ENCODE measurements around the gene PTPRN2. TPM values are rescaled to one million over a fixed set of nuclear protein-coding genes. Genes with fewer than 3 reads are reported as not detected.

The PTPRN2 gene
- total RNA-seq, 2 experiments from 2014 or later = 0.70 TPM; not detected in 1

DNA sequence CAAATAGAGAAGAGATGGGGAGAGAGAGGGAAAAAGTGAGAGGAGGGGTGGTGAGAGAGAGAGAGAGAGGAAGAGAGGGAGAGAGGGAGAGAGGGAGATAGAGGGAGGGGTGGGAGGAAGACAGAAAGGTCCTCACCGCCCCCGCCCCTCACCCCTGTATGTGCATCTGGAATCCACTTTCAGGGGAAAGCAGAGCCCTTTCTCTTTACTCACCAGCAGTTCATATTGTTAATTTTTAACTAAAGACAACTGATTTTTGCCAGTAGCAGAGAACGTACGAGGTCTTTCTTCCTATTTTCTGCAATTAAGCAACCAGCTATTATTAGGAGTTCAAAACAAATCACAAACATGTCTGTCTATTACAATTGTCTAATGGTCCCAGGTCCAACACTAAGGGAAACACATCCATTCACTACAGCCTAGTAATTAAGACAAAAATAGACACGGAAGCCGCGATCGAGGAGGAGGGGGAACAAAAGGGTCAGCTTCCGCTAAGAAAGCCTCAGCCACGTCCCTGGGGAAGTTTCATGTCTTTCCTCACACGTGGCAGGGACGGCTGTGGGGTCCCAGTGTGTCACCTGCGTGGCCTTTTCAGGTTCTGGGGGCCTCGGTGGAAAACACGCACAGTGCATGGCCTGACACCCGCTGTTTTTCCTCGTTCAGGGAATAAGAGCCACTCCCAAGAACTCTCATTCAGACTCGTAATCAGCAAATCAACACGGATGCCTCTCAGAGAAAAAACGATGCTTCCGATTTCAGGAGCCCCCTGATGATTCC, 572.0 kb downstream of the PTPRN2 start:
- no TSS peak for BruUV-seq (replicated peaks)
- TF ChIP-seq, protein P1, sequence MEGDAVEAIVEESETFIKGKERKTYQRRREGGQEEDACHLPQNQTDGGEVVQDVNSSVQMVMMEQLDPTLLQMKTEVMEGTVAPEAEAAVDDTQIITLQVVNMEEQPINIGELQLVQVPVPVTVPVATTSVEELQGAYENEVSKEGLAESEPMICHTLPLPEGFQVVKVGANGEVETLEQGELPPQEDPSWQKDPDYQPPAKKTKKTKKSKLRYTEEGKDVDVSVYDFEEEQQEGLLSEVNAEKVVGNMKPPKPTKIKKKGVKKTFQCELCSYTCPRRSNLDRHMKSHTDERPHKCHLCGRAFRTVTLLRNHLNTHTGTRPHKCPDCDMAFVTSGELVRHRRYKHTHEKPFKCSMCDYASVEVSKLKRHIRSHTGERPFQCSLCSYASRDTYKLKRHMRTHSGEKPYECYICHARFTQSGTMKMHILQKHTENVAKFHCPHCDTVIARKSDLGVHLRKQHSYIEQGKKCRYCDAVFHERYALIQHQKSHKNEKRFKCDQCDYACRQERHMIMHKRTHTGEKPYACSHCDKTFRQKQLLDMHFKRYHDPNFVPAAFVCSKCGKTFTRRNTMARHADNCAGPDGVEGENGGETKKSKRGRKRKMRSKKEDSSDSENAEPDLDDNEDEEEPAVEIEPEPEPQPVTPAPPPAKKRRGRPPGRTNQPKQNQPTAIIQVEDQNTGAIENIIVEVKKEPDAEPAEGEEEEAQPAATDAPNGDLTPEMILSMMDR (conservative IDR thresholded peaks at IDR 0.05; ENCODE audit: low read length) = no peak
- no peak for TF ChIP-seq EZH2phosphoT487 (IDR thresholded peaks at IDR 0.05; ENCODE audit: borderline replicate concordance, low read depth, low read length)
- no peaks in the 10 kb centered on the region for H3K4me1 ChIP-seq (ENCODE audit: insufficient read depth, low read length, poor library complexity, severe bottlenecking)
- no peak overlapping the region for H3K27ac ChIP-seq (ENCODE audit: low read depth, low read length, poor library complexity, severe bottlenecking)
- DNase-seq (ENCODE audit: low spot score) = no peak
- H3K9me2 ChIP-seq (ENCODE audit: insufficient read depth, low read length) = no peaks in the 10 kb centered on the region
- H3K4me3 ChIP-seq (ENCODE audit: low read depth, low read length, poor library complexity, severe bottlenecking) = no peak overlapping the region
- H4K20me1 ChIP-seq (ENCODE audit: insufficient read depth, low read length) = no peaks in the 10 kb centered on the region
- no peak overlapping the region for H3K4me2 ChIP-seq (ENCODE audit: low read length)
- ChIA-PET CTCF (ENCODE audit: unreplicated experiment) (no interaction called here), POLR2A (interaction anchor here (0.5 kb wide), 1 partner anchor 880 kb away, joined by 4 read pairs; no protein-coding TSS in a partner anchor)
- H3K36me3 ChIP-seq (ENCODE audit: insufficient read depth, low read length) = no peaks in the 10 kb centered on the region
- H2AFZ ChIP-seq (ENCODE audit: low read length) = no peak overlapping the region
- no peaks in the 10 kb centered on the region for H3K9me3 ChIP-seq (ENCODE audit: low read length)
- H3K79me2 ChIP-seq (ENCODE audit: insufficient read depth, low read depth, low read length) = no peaks in the 10 kb centered on the region
- intact Hi-C loops (cut with micrococcal nuclease; ENCODE audit: unreplicated experiment) = no loop called here

DNA sequence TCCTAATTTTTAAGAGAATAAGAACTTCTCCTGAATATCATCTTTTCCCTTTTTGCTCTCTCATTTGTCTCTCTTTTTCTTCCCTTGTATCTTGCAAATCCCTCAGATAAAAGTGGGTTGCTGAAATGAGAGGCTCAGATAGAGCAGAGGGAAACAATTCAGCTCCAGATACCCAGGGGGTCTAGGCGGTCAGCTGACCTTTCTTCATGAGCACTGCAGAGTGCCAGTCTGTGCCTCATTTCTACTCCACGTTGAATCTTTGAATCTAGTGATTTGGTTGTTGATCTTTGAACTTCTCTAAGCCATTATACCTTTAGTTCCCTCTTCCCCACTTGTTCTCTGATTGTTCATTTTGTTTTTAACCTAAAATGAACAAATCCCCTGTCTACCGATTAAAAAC, 572.6 kb downstream of the PTPRN2 start:
- H3K79me2 ChIP-seq (ENCODE audit: insufficient read depth, low read depth, low read length) = no peaks in the 10 kb centered on the region
- DNase-seq (ENCODE audit: low spot score) = no peak
- no peaks in the 10 kb centered on the region for H3K4me1 ChIP-seq (ENCODE audit: insufficient read depth, low read length, poor library complexity, severe bottlenecking)
- ChIA-PET POLR2A (interaction anchor here (0.5 kb wide), 1 partner anchor 880 kb away, joined by 4 read pairs; no protein-coding TSS in a partner anchor), CTCF (ENCODE audit: unreplicated experiment) (no interaction called here)
- no peaks in the 10 kb centered on the region for H4K20me1 ChIP-seq (ENCODE audit: insufficient read depth, low read length)
- H3K4me3 ChIP-seq (ENCODE audit: low read depth, low read length, poor library complexity, severe bottlenecking) = no peak overlapping the region
- BruUV-seq (replicated peaks) = no TSS peak
- H3K9me3 ChIP-seq (ENCODE audit: low read length) = no peaks in the 10 kb centered on the region
- intact Hi-C loops (cut with micrococcal nuclease; ENCODE audit: unreplicated experiment) = no loop called here
- TF ChIP-seq, protein P1 (conservative IDR thresholded peaks at IDR 0.05; ENCODE audit: low read length) = no peak
- TF ChIP-seq EZH2phosphoT487 (IDR thresholded peaks at IDR 0.05; ENCODE audit: borderline replicate concordance, low read depth, low read length) = no peak
- no peaks in the 10 kb centered on the region for H3K36me3 ChIP-seq (ENCODE audit: insufficient read depth, low read length)
- no peak overlapping the region for H2AFZ ChIP-seq (ENCODE audit: low read length)
- no peak overlapping the region for H3K4me2 ChIP-seq (ENCODE audit: low read length)
- H3K9me2 ChIP-seq (ENCODE audit: insufficient read depth, low read length) = no peaks in the 10 kb centered on the region
- no peak overlapping the region for H3K27ac ChIP-seq (ENCODE audit: low read depth, low read length, poor library complexity, severe bottlenecking)

DNA sequence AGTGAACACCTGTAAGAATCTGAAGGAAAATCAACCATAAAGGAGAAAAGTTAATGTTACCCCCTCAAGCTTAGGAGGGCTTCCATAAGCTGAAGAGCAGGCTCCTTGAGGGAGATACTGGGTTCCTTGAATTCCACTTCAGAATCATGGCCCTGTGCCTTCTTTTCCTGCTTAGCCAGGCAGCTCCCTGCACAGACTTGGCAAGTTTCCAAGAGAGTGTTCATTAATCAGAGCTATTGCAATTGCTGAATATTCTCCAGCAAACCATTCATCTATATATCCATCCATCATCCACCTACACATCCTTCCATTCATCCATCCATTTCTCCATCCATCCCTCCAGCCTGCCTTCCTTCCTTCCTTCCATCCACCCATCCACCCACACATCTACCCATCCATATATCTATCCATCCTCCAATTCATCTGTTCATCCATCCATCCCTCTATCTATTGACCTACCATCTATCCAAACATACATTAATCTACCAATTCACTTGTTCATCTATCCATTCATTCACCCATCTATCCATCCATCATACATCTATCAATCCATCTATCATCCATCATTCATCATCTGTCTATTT, 574.4 kb downstream of the PTPRN2 start:
- Histone ChIP-seq H4K20me1 (ENCODE audit: insufficient read depth, low read length) (no peaks in the 10 kb centered on the region), H3K9me2 (ENCODE audit: insufficient read depth, low read length) (no peaks in the 10 kb centered on the region), H3K27ac (ENCODE audit: low read depth, low read length, poor library complexity, severe bottlenecking) (no peak overlapping the region), H3K79me2 (ENCODE audit: insufficient read depth, low read depth, low read length) (no peaks in the 10 kb centered on the region), H3K4me1 (ENCODE audit: insufficient read depth, low read length, poor library complexity, severe bottlenecking) (no peaks in the 10 kb centered on the region), H3K4me2 (ENCODE audit: low read length) (no peak overlapping the region), H3K9me3 (ENCODE audit: low read length) (no peaks in the 10 kb centered on the region), H3K4me3 (ENCODE audit: low read depth, low read length, poor library complexity, severe bottlenecking) (no peak overlapping the region), H3K36me3 (ENCODE audit: insufficient read depth, low read length) (no peaks in the 10 kb centered on the region), H2AFZ (ENCODE audit: low read length) (no peak overlapping the region)
- BruUV-seq (replicated peaks) = no TSS peak
- TF ChIP-seq, protein P1 (conservative IDR thresholded peaks at IDR 0.05; ENCODE audit: low read length) = no peak
- TF ChIP-seq EZH2phosphoT487 (IDR thresholded peaks at IDR 0.05; ENCODE audit: borderline replicate concordance, low read depth, low read length) = no peak
- DNase-seq (ENCODE audit: low spot score) = no peak
- ChIA-PET POLR2A (interaction anchor here (0.5 kb wide), 1 partner anchor 414 kb away, joined by 3 read pairs; no protein-coding TSS in a partner anchor), CTCF (ENCODE audit: unreplicated experiment) (no interaction called here)
- intact Hi-C loops (cut with micrococcal nuclease; ENCODE audit: unreplicated experiment) = no loop called here

Measured in OCI-LY7 (cell line).